Glutamatergic neuron (in vitro differentiated cells): ENCODE data around the gene CAPN12. TPM values are rescaled to one million over a fixed set of nuclear protein-coding genes. Genes with fewer than 3 reads are reported as not detected.
A peak's percentile ranks its signal among the peaks of the same experiment; 100 is the strongest.

Source experiments
- DNase-seq: peaks from one replicate; pipeline ENCODE4 v3.0.0; 2022
- H3K27ac Mint-ChIP-seq: one replicate; pipeline ENCODE4 v1.8.0; 2020; ENCODE audit warnings: mild to moderate bottlenecking, mixed read lengths, inconsistent platforms; ENCODE audit not compliant: unreplicated experiment
- H3K27me3 Mint-ChIP-seq: one replicate; pipeline ENCODE4 v1.8.0; 2020; ENCODE audit warnings: mild to moderate bottlenecking, moderate library complexity, mixed read lengths, inconsistent platforms; ENCODE audit not compliant: unreplicated experiment
- H3K36me3 Mint-ChIP-seq: one replicate; pipeline ENCODE4 v1.8.0; 2020; ENCODE audit warnings: mild to moderate bottlenecking, mixed read lengths, inconsistent platforms; ENCODE audit not compliant: unreplicated experiment
- H3K4me1 Mint-ChIP-seq: one replicate; pipeline ENCODE4 v1.8.0; 2020; ENCODE audit warnings: mild to moderate bottlenecking, low read depth, mixed read lengths, inconsistent platforms; ENCODE audit not compliant: unreplicated experiment
- H3K4me3 Mint-ChIP-seq: one replicate; pipeline ENCODE4 v1.8.0; 2020; ENCODE audit warnings: mild to moderate bottlenecking, mixed read lengths, inconsistent platforms; ENCODE audit not compliant: unreplicated experiment
- H3K9me3 Mint-ChIP-seq: one replicate; pipeline ENCODE4 v1.8.0; 2020; ENCODE audit warnings: mild to moderate bottlenecking, moderate library complexity, mixed read lengths, inconsistent platforms; ENCODE audit not compliant: unreplicated experiment
- total RNA-seq: library from RNA; stranded (reverse); fragmentation: NEBNext Ultra II Directional; extraction: Animal tissue kit (Norgen Biotek cat#: 25700); gene quantifications from one replicate; pipeline ENCODE4 v1.2.1, GENCODE V29; 2021; ENCODE audit not compliant: unreplicated experiment
- TF ChIP-seq, protein P1 (sequence below): fragments of 200-600 bp; sonication (generic); IDR thresholded peaks from one replicate; pipeline ENCODE4 v1.5.0; 2021; ENCODE audit not compliant: partially characterized antibody, unreplicated experiment

The CAPN12 gene
- total RNA-seq, 1 donor from 2014 or later: 4.8 TPM

- peak overlapping the region; percentile 8 for H3K27ac Mint-ChIP-seq
- TF ChIP-seq, protein P1, sequence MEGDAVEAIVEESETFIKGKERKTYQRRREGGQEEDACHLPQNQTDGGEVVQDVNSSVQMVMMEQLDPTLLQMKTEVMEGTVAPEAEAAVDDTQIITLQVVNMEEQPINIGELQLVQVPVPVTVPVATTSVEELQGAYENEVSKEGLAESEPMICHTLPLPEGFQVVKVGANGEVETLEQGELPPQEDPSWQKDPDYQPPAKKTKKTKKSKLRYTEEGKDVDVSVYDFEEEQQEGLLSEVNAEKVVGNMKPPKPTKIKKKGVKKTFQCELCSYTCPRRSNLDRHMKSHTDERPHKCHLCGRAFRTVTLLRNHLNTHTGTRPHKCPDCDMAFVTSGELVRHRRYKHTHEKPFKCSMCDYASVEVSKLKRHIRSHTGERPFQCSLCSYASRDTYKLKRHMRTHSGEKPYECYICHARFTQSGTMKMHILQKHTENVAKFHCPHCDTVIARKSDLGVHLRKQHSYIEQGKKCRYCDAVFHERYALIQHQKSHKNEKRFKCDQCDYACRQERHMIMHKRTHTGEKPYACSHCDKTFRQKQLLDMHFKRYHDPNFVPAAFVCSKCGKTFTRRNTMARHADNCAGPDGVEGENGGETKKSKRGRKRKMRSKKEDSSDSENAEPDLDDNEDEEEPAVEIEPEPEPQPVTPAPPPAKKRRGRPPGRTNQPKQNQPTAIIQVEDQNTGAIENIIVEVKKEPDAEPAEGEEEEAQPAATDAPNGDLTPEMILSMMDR: no peak
- DNase-seq: no peak
Measured at GRCh38 chr19:38708413-38709024, 35.8 kb downstream of the CAPN12 start.

DNA sequence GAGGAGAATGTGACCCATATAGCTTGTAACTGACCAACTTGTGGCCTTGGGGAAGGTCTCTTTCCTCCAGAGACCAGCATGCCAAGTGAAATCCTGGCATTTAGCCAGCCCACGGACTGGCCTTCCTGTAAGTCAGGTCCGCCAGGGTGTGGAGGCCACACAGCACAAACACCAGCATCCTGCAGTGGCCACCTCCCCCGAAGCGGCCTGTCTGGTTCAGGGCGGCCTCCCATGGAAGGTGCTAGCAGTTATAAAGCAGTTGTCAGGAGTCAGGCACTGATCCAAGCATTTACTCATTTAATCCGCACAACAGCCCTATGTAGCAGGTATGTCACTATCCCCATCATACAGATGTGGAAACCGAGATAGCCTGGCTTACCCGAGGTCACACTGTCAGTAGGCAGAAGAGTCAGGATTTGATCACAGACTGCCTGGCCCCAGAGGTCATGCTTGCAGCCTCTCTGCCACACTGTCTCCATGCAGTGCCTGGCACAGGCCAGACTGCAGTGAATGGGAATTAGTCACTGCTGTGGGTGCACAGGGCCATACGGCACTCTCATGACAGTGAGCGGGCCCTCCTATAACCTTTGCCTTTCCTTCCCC, 36.7 kb downstream of the CAPN12 start:
- Mint-ChIP-seq H3K36me3 (no peaks in the 10 kb centered on the region), H3K27me3 (peaks cover 14% of the 10 kb centered on the region), H3K27ac (peak overlapping the region; percentile 48), H3K4me1 (peaks cover 12% of the 10 kb centered on the region), H3K9me3 (peaks cover 27% of the 10 kb centered on the region), H3K4me3 (no peak overlapping the region)
- no peak for DNase-seq
- TF ChIP-seq, protein P1: no peak

More at GRCh38 chr19:38708413-38709024, 35.8 kb downstream of the CAPN12 start:
- no peaks in the 10 kb centered on the region for H3K36me3 Mint-ChIP-seq
- peaks cover 8% of the 10 kb centered on the region for H3K4me1 Mint-ChIP-seq
- H3K27me3 Mint-ChIP-seq: peaks cover 13% of the 10 kb centered on the region
- H3K4me3 Mint-ChIP-seq: no peak overlapping the region
- peaks cover 27% of the 10 kb centered on the region for H3K9me3 Mint-ChIP-seq

- Mint-ChIP-seq H3K4me3 (no peak overlapping the region), H3K36me3 (no peaks in the 10 kb centered on the region), H3K27me3 (peaks cover 14% of the 10 kb centered on the region), H3K4me1 (peaks cover 13% of the 10 kb centered on the region), H3K27ac (peak overlapping the region; percentile 48), H3K9me3 (peaks cover 27% of the 10 kb centered on the region)
- no peak for DNase-seq
- TF ChIP-seq, protein P1: no peak
Measured at GRCh38 chr19:38706792-38707511, 37.3 kb downstream of the CAPN12 start.

DNA sequence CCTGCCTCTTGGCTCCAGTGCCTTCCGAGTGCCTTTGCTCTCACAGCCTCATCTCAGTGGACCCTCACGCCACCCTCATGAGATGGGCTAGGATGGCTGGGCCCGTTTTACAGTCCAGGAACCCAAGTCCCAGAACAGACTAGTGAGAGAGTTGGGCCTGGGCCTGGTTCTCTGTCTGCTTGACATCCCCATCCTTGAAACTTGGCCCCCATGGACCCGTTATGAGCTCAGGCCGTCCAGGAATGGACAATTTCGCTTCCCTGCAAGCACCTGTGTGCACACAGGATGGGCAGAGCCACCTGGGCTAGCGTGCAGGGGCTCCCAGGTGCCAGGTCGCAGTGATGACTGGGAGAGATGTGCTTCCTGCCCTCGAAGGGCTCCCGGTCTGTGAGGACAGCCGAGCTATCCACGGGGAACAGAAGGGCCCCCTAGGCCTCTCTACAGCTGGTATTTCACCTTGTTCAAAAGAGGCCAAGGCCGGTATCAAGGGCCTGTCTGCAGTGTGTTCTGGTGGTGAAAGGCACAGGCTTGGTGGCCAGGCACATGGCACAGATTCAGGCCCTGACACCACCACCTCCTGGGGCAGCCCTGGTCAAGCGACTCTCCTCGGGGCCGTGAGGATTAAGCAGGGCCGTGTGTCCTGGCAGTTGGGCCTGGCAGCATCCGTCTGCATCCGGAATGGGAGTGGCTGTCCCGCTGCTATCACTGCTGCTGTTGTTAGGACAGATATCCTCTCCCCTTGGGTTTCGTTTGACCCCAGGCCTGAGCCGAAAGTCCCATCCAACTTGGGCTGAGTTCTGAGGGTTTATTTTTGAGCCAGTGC, 38.9 kb downstream of the CAPN12 start:
- H3K27me3 Mint-ChIP-seq: peaks cover 14% of the 10 kb centered on the region
- TF ChIP-seq, protein P1: no peak
- H3K4me1 Mint-ChIP-seq: peaks cover 17% of the 10 kb centered on the region
- no peak for DNase-seq
- no peaks in the 10 kb centered on the region for H3K36me3 Mint-ChIP-seq
- H3K4me3 Mint-ChIP-seq: no peak overlapping the region
- peak overlapping the region; percentile 22 for H3K27ac Mint-ChIP-seq
- H3K9me3 Mint-ChIP-seq: peaks cover 23% of the 10 kb centered on the region
